ENCODE data around the gene C9orf50. TPM values are rescaled to one million over a fixed set of nuclear protein-coding genes. Genes with fewer than 3 reads are reported as not detected.

The C9orf50 gene
- total RNA-seq, 2 donors from 2014 or later = not detected

Other genes starting within 250 kb of the C9orf50 start
- gene NTMT1, start 5.1 kb upstream of the C9orf50 start, total RNA-seq = 10 to 100 TPM; 27.2 to 61.1 TPM
- gene ASB6, start 21.1 kb upstream of the C9orf50 start, total RNA-seq = 10 to 100 TPM; 12.3 to 26.4 TPM
- under 1 TPM in 1 of 2 donors, not detected in 1; 0.32 TPM for gene PRRX2, start 44.5 kb upstream of the C9orf50 start, total RNA-seq
- not detected for gene PTGES, start 131.9 kb upstream of the C9orf50 start, total RNA-seq
- 10 to 100 TPM; 22.0 to 26.6 TPM for gene TOR1B, start 182.1 kb upstream of the C9orf50 start, total RNA-seq
- 10 to 100 TPM; 27.3 to 51.7 TPM for gene TOR1A, start 203.0 kb upstream of the C9orf50 start, total RNA-seq
- gene C9orf78, start 214.2 kb upstream of the C9orf50 start, total RNA-seq = 10 to 100 TPM; 23.4 to 73.3 TPM
- 10 to 100 TPM; 50.1 to 52.5 TPM for gene USP20, start 214.4 kb upstream of the C9orf50 start, total RNA-seq

All from activated T-helper 17 cell treated with anti-CD3 and anti-CD28 coated beads, Interleukin-2, amount 50 U/mL, for 72 hours (primary cell).